ENCODE results near the gene SPECC1. TPM values are rescaled to one million over a fixed set of nuclear protein-coding genes. Genes with fewer than 3 reads are reported as not detected.
A peak's percentile ranks its signal among the peaks of the same experiment; 100 is the strongest.

SPECC1 gene
- total RNA-seq, 6 experiments from 2014 or later: 0.81 to 5.0 (median 2.8) TPM

DNA sequence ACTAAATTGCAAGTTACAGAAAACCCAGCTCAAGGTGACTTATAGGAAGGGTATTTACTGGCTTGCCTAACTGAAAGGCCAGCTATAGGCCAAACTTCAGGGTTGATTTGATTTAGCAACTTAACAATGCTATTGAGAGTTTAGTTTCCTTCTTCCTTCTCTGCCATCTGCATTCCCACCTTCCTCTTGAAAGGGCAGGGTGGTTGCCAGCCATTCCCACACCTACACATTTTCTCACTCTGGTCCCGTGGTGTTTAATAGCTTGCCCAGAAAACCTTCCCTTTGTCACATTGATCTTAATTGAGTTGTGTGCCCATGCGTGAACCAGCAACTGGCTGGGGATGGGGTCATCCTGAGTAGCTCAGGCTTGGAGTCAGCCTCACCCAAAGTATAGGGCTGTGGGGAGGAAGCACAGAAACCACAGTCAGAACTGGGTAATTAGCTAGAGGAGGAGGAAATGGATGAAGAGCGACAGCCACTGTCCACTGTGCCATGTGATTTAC, 194.7 kb downstream of the SPECC1 start:
- ATAC-seq: peak in 1 of 4 donors; percentile 26
- intact Hi-C loops (cut with DNase I): no loop called here

DNA sequence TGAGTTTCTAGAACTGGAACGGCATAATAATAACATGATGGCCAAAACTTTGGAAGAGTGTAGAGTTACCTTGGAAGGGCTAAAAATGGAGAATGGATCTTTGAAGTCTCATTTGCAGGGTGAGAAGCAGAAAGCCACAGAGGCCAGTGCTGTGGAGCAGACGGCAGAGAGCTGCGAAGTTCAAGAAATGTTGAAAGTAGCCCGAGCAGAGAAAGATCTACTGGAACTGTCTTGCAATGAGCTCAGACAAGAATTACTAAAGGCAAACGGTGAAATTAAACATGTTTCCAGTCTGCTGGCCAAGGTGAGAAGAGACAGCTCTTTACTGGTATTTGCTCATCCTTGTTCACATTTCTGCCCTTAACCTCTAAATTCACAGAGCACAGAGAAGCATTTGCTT, 196.4 kb downstream of the SPECC1 start:
- Histone ChIP-seq H3K4me1 (no peaks in the 10 kb centered on the region), H3K36me3 (no peaks in the 10 kb centered on the region), H3K27ac (no peak overlapping the region), H3K4me3 (no peak overlapping the region), H3K9me3 (no peaks in the 10 kb centered on the region), H3K27me3 (no peaks in the 10 kb centered on the region)
- ATAC-seq (no peak), DNase-seq (no peak)
- TF ChIP-seq, protein P1, sequence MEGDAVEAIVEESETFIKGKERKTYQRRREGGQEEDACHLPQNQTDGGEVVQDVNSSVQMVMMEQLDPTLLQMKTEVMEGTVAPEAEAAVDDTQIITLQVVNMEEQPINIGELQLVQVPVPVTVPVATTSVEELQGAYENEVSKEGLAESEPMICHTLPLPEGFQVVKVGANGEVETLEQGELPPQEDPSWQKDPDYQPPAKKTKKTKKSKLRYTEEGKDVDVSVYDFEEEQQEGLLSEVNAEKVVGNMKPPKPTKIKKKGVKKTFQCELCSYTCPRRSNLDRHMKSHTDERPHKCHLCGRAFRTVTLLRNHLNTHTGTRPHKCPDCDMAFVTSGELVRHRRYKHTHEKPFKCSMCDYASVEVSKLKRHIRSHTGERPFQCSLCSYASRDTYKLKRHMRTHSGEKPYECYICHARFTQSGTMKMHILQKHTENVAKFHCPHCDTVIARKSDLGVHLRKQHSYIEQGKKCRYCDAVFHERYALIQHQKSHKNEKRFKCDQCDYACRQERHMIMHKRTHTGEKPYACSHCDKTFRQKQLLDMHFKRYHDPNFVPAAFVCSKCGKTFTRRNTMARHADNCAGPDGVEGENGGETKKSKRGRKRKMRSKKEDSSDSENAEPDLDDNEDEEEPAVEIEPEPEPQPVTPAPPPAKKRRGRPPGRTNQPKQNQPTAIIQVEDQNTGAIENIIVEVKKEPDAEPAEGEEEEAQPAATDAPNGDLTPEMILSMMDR (IDR thresholded peaks at IDR 0.05): no peak
- no peak for TF ChIP-seq POLR2A (IDR thresholded peaks at IDR 0.05)
- WGBS (ENCODE audit: insufficient coverage, low coverage, low lambda C conversion rate, missing lambda C conversion rate): 75% methylated on average over 5 of the region's 5 CpGs
- intact Hi-C loops (cut with DNase I): no loop called here

More for the DNA sequence above, 194.7 kb downstream of the SPECC1 start:
- no peak for DNase-seq
- Histone ChIP-seq H3K27me3 (no peaks in the 10 kb centered on the region), H3K36me3 (no peaks in the 10 kb centered on the region), H3K4me3 (no peak overlapping the region), H3K27ac (no peak overlapping the region), H3K4me1 (no peaks in the 10 kb centered on the region), H3K9me3 (no peaks in the 10 kb centered on the region)
- 84% methylated on average over 3 of the region's 3 CpGs for WGBS (ENCODE audit: insufficient coverage, low coverage, low lambda C conversion rate, missing lambda C conversion rate)
- no peak for TF ChIP-seq POLR2A (IDR thresholded peaks at IDR 0.05)
- TF ChIP-seq, protein P1 (IDR thresholded peaks at IDR 0.05): no peak

DNA sequence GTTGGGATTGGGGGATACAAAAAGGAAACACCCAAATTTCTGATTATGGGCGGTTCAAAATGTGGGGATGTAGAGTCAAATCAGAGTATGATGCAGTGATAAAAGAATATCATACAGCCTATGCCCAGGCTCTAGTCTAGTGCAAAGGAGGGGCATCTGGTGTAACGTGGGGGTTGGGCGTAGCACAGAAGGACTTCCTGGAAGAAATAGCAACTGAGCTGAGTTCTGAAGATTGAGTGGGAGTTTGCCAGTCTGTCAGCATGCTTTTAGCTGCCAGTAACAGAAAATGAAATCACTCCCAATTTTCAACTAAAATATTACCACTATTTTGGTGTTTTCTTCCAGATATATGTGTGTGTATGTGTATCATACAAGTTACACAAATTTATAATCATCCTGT, 196.9 kb downstream of the SPECC1 start:
- H3K9me3 ChIP-seq: no peaks in the 10 kb centered on the region
- intact Hi-C loops (cut with DNase I): no loop called here
- no peaks in the 10 kb centered on the region for H3K4me1 ChIP-seq
- H3K36me3 ChIP-seq: no peaks in the 10 kb centered on the region
- TF ChIP-seq POLR2A (IDR thresholded peaks at IDR 0.05): no peak
- TF ChIP-seq, protein P1 (IDR thresholded peaks at IDR 0.05): no peak
- ATAC-seq: no peak
- WGBS (ENCODE audit: insufficient coverage, low coverage, low lambda C conversion rate, missing lambda C conversion rate): 70% methylated on average over 3 of the region's 3 CpGs
- no peak overlapping the region for H3K4me3 ChIP-seq
- no peaks in the 10 kb centered on the region for H3K27me3 ChIP-seq
- no peak overlapping the region for H3K27ac ChIP-seq
- DNase-seq: no peak

DNA sequence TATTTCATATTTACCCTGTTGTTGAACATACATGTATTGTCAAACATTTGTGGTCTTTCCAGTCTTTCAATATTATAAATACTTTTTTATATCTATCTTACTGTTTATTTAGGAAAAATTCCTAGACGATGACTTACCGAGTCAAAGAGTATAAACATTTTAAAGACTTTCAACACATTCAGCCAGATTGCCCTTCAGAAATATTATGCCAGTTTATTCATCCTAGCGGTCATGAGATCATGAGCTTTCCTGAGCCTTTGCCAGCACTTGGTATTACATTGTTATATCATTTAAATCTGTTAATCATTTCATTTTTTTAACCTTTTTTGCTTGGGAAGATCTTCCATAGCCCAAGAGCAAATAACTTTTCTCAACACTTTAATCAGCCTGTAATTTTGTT, 197.4 kb downstream of the SPECC1 start:
- Histone ChIP-seq H3K4me1 (no peaks in the 10 kb centered on the region), H3K27me3 (no peaks in the 10 kb centered on the region), H3K36me3 (no peaks in the 10 kb centered on the region), H3K9me3 (no peaks in the 10 kb centered on the region), H3K4me3 (no peak overlapping the region), H3K27ac (no peak overlapping the region)
- no peak for DNase-seq
- TF ChIP-seq POLR2A (IDR thresholded peaks at IDR 0.05): no peak
- TF ChIP-seq, protein P1 (IDR thresholded peaks at IDR 0.05): no peak
- ATAC-seq: no peak
- WGBS (ENCODE audit: insufficient coverage, low coverage, low lambda C conversion rate, missing lambda C conversion rate): 54% methylated on average over 3 of the region's 3 CpGs
- intact Hi-C loops (cut with DNase I): no loop called here

All from right lobe of liver (tissue), 6 donors.